Endothelial cell of umbilical vein (primary cell): ENCODE data around the gene C19orf85. TPM values are rescaled to one million over a fixed set of nuclear protein-coding genes. Genes with fewer than 3 reads are reported as not detected.

ENCODE experiments used
- BruUV-seq: library from RNA; stranded (reverse); fragments of 400-500 nt; replicated peaks from 2 replicates; lab custom pipeline; 2021; lab: Mats Ljungman, UMichigan
- CTCF ChIA-PET: fragments of 300-600, 350-600 bp; sonication (Branson Sonifier 250); formaldehyde crosslinking; loops from one replicate; lab custom pipeline; 2021; ENCODE audit warnings: antibody characterized with exemption, inconsistent platforms; lab: Charles Lee
- POLR2A ChIA-PET: fragments of 300-600, 350-600 bp; sonication (Branson Sonifier 250); formaldehyde crosslinking; loops from one replicate; lab custom pipeline; 2021; ENCODE audit warnings: antibody characterized with exemption, inconsistent platforms; lab: Charles Lee
- DNase-seq: peaks from one replicate; pipeline ENCODE4 v3.0.0-alpha.2; 2011; ENCODE audit warnings: low read depth, low spot score
- FAIRE-seq: peaks from 2 replicates; lab custom pipeline; 2011; peaks lifted over from hg19 to GRCh38; lab: Jason Lieb, UNC
- H2AFZ ChIP-seq: 2 replicates; pipeline ENCODE4 v1.6.0; 2012; ENCODE audit warnings: low read depth, low read length, control low read depth, inconsistent platforms
- H3K27ac ChIP-seq: 2 replicates; pipeline ENCODE4 v1.5.1; 2011; ENCODE audit warnings: low read depth, mild to moderate bottlenecking, control low read depth, low read length, moderate library complexity; ENCODE audit not compliant: insufficient read depth
- H3K27me3 ChIP-seq, 2 experiments: 2 replicates each; pipeline versions ENCODE4 v1.6.0 to v1.6.1; 2011; ENCODE audit warnings: low read length in 2 of 2, mixed read lengths in 1 of 2; ENCODE audit not compliant: control insufficient read depth in 2 of 2, insufficient read depth in 2 of 2
- H3K36me3 ChIP-seq, 2 experiments: 2 replicates in 1 of 2; 3 replicates in 1 of 2; pipeline ENCODE4 v1.5.1; 2011; ENCODE audit warnings: low read length in 2 of 2, mild to moderate bottlenecking in 1 of 2, moderate library complexity in 1 of 2; ENCODE audit not compliant: control insufficient read depth in 2 of 2, insufficient read depth in 2 of 2; ENCODE audit errors: extremely low read depth in 1 of 2
- H3K4me1 ChIP-seq: 3 replicates; pipeline ENCODE4 v1.5.1; 2011; ENCODE audit warnings: mild to moderate bottlenecking, low read length; ENCODE audit not compliant: control insufficient read depth, insufficient read depth; ENCODE audit errors: extremely low read depth
- H3K4me2 ChIP-seq: 2 replicates; pipeline ENCODE4 v1.6.1; 2011; ENCODE audit warnings: low read length, control low read depth, mixed read lengths; ENCODE audit not compliant: insufficient read depth
- H3K4me3 ChIP-seq, 3 experiments: fragments of 200-600 bp in 1 of 3; sonication (generic), shearing (Covaris generic) in 1 of 3; replicated peaks in 1 of 3; 2 replicates each; pipeline ENCODE4 v1.5.1; 2011 to 2016; ENCODE audit warnings: control low read depth in 3 of 3, low read length in 3 of 3, mild to moderate bottlenecking in 2 of 3, inconsistent platforms in 1 of 3, low read depth in 1 of 3, moderate library complexity in 1 of 3; ENCODE audit not compliant: insufficient read depth in 1 of 3
- H3K79me2 ChIP-seq: 2 replicates; pipeline ENCODE4 v1.6.0; 2012; ENCODE audit warnings: low read length, inconsistent platforms; ENCODE audit not compliant: control insufficient read depth, insufficient read depth
- H3K9ac ChIP-seq: replicated peaks from 2 replicates; pipeline ENCODE3; 2011; ENCODE audit warnings: low read length, control low read depth; ENCODE audit not compliant: insufficient read depth; ENCODE audit errors: extremely low read depth
- H3K9me1 ChIP-seq: replicated peaks from 3 replicates; pipeline ENCODE4 v1.6.0; 2011; ENCODE audit warnings: mild to moderate bottlenecking, low read length; ENCODE audit not compliant: control insufficient read depth, insufficient read depth; ENCODE audit errors: extremely low read depth
- H3K9me3 ChIP-seq: replicated peaks from 2 replicates; pipeline ENCODE4 v1.5.1; 2012; ENCODE audit warnings: low read length, inconsistent platforms; ENCODE audit not compliant: control insufficient read depth, insufficient read depth
- H4K20me1 ChIP-seq: replicated peaks from 2 replicates; pipeline ENCODE3; 2011; ENCODE audit warnings: mild to moderate bottlenecking, low read length; ENCODE audit not compliant: control insufficient read depth, insufficient read depth; ENCODE audit errors: extremely low read depth
- EZH2 ChIP-seq: IDR thresholded peaks from 2 replicates; pipeline ENCODE4 v1.6.1; 2012; ENCODE audit warnings: borderline replicate concordance, low read depth, mild to moderate bottlenecking, moderate library complexity, low read length, inconsistent platforms; ENCODE audit not compliant: severe bottlenecking
- MAX ChIP-seq: IDR thresholded peaks from 2 replicates; pipeline ENCODE4 v1.6.1; 2011; ENCODE audit not compliant: insufficient read depth, insufficient read length
- MYC ChIP-seq: IDR thresholded peaks from one replicate; pipeline ENCODE4 v1.6.1; 2011; ENCODE audit warnings: mild to moderate bottlenecking, low read depth, low read length
- POLR2AphosphoS5 ChIP-seq: IDR thresholded peaks from 2 replicates; pipeline ENCODE4 v1.6.1; 2012; ENCODE audit warnings: low read depth, mild to moderate bottlenecking, control low read depth, low read length, moderate library complexity; ENCODE audit not compliant: insufficient read depth
- dilution Hi-C: fragments of 300-500 bp; cut with MboI; formaldehyde crosslinking; loops from one replicate; pipeline ENCODE4 v1.15.0; 2019; ENCODE audit warnings: low sequenced_read_pairs; ENCODE audit not compliant: extremely low pct_ligation_motif_present
- intact Hi-C: fragments of 100-400 bp; cut with micrococcal nuclease; formaldehyde crosslinking; loops from one replicate; pipeline ENCODE4 v1.10.0; 2022
- polyA plus RNA-seq, 4 experiments: library from polyadenylated mRNA; depleted of rRNA in 3 of 4; stranded (reverse) in 3 of 4; unstranded in 1 of 4; fragments of >200 nt; gene quantifications; 2 replicates each; pipeline versions ENCODE4 v1.2.1 to v1.2.3, GENCODE V29; 2011 to 2012; ENCODE audit warnings: missing spikeins in 1 of 4
- total RNA-seq: library from RNA; stranded (reverse); gene quantifications from 2 replicates; pipeline ENCODE4 v1.2.3, GENCODE V29; 2021

Gene C19orf85
- total and polyA plus RNA-seq, 2 donors (not counting 3 experiments of a cell fraction or from before 2014, with no cell fraction given): not detected

GRCh38 chr19:55443824-55444480 lies 20.6 kb downstream of the C19orf85 start:
- intact Hi-C loops (no loop called here), dilution Hi-C loops (no loop called here)
- no TSS peak for BruUV-seq
- H3K9me3 ChIP-seq: no peaks in the 10 kb centered on the region
- H3K79me2 ChIP-seq: no peaks in the 10 kb centered on the region
- ChIA-PET POLR2A (no interaction called here), CTCF (interaction anchor here (0.9 to 1.2 kb wide), 3 partner anchors 24 to 303 kb away, joined by 3 to 6 read pairs (median 3); no protein-coding TSS in a partner anchor)
- H3K4me1 ChIP-seq: no peaks in the 10 kb centered on the region
- no peak overlapping the region for H3K4me3 ChIP-seq
- no peaks in the 10 kb centered on the region for H4K20me1 ChIP-seq
- no peak for TF ChIP-seq POLR2AphosphoS5
- TF ChIP-seq EZH2: peak; percentile 82
- TF ChIP-seq MYC: no peak
- H3K27ac ChIP-seq: no peak overlapping the region
- H3K9me1 ChIP-seq: no peaks in the 10 kb centered on the region
- FAIRE-seq: no peak
- peaks cover 42 to 46% of the 10 kb centered on the region in 2 experiments for H3K27me3 ChIP-seq
- H3K4me2 ChIP-seq: no peak overlapping the region
- H3K36me3 ChIP-seq: no peaks in the 10 kb centered on the region
- H3K9ac ChIP-seq: no peak overlapping the region
- DNase-seq: no peak
- H2AFZ ChIP-seq: no peak overlapping the region

- H3K9me3 ChIP-seq: no peaks in the 10 kb centered on the region
- TF ChIP-seq EZH2 (peak; percentile 17), MAX (no peak), MYC (no peak)
- no peak within 1 kb of the TSS for H3K27ac ChIP-seq
- no TSS peak for BruUV-seq
- no peak within 1 kb of the TSS for H3K4me3 ChIP-seq
- POLR2A ChIA-PET: interaction anchor here (0.6 to 1.2 kb wide), 2 partner anchors 36 to 90 kb away, joined by 3 read pairs; partner anchors contain the start of gene UBE2S
- H3K9me1 ChIP-seq: no peaks in the 10 kb centered on the region
- intact Hi-C loops: no loop called here
- no peaks in the 10 kb centered on the region for H3K36me3 ChIP-seq
- H4K20me1 ChIP-seq: no peaks in the 10 kb centered on the region
- no peak within 1 kb of the TSS for H3K9ac ChIP-seq
- H3K27me3 ChIP-seq: peaks cover 42 to 47% of the 10 kb centered on the region in 2 experiments
- DNase-seq: no peak
- dilution Hi-C loops: no loop called here
- no peaks in the 10 kb centered on the region for H3K4me1 ChIP-seq
- H3K79me2 ChIP-seq: no peaks in the 10 kb centered on the region
- FAIRE-seq: no peak
- no peak within 1 kb of the TSS for H3K4me2 ChIP-seq
- no peak within 1 kb of the TSS for H2AFZ ChIP-seq
- CTCF ChIA-PET: no interaction called here
Measured at GRCh38 chr19:55443045-55443823, 21.3 kb downstream of the C19orf85 start, which contains the start of gene SHISA7. Gene SHISA7 (minus strand): TSS chr19:55443300. CDS start chr19:55442863, 437 bp downstream.
